ENCODE results near the gene SNX33.

Gene SNX33

GRCh38 chr15:75654201-75654907 lies 6.6 kb downstream of the SNX33 start:
- ChIA-PET CTCF (interaction anchor here (0.6 to 1.4 kb wide), 3 partner anchors 10 to 32 kb away, joined by 3 to 4 read pairs (median 4); no protein-coding TSS in a partner anchor), POLR2A (no interaction called here)

GRCh38 chr15:75655931-75656330 lies 8.2 kb downstream of the SNX33 start:
- ChIA-PET POLR2A (no interaction called here), CTCF (no interaction called here)
- no peak for TF ChIP-seq CTCF (IDR thresholded peaks at IDR 0.05; ENCODE audit: control extremely low read depth, extremely low read depth, low read depth, missing control alignments)
- DNase-seq (ENCODE audit: extremely low spot score): no peak

More at GRCh38 chr15:75654201-75654907, 6.6 kb downstream of the SNX33 start:
- DNase-seq (ENCODE audit: extremely low spot score): no peak
- no peak for TF ChIP-seq CTCF (IDR thresholded peaks at IDR 0.05; ENCODE audit: control extremely low read depth, extremely low read depth, low read depth, missing control alignments)

- no peak for DNase-seq (ENCODE audit: extremely low spot score)
- ChIA-PET CTCF (no interaction called here), POLR2A (no interaction called here)
- no peak for TF ChIP-seq CTCF (IDR thresholded peaks at IDR 0.05; ENCODE audit: control extremely low read depth, extremely low read depth, low read depth, missing control alignments)
These were observed 8.6 kb downstream of the SNX33 start for GRCh38 chr15:75656331-75656730.

- no peak for DNase-seq (ENCODE audit: extremely low spot score)
- no peak for TF ChIP-seq CTCF (IDR thresholded peaks at IDR 0.05; ENCODE audit: control extremely low read depth, extremely low read depth, low read depth, missing control alignments)
- POLR2A ChIA-PET: no interaction called here
- CTCF ChIA-PET: no interaction called here
These were observed 9.1 kb downstream of the SNX33 start for GRCh38 chr15:75656813-75657212.

- DNase-seq (ENCODE audit: extremely low spot score): no peak
- CTCF ChIA-PET: interaction anchor here (0.8 kb wide), 1 partner anchor 292 kb away, joined by 3 read pairs; no protein-coding TSS in a partner anchor
- POLR2A ChIA-PET: no interaction called here
- no peak for TF ChIP-seq CTCF (IDR thresholded peaks at IDR 0.05; ENCODE audit: control extremely low read depth, extremely low read depth, low read depth, missing control alignments)
These were observed 11.5 kb downstream of the SNX33 start for GRCh38 chr15:75659141-75659771.

GRCh38 chr15:75659928-75660645 lies 12.4 kb downstream of the SNX33 start:
- ChIA-PET POLR2A (no interaction called here), CTCF (interaction anchor here (1.6 kb wide), 1 partner anchor 18 kb away, joined by 3 read pairs; no protein-coding TSS in a partner anchor)
- TF ChIP-seq CTCF (IDR thresholded peaks at IDR 0.05; ENCODE audit: control extremely low read depth, extremely low read depth, low read depth, missing control alignments): no peak
- no peak for DNase-seq (ENCODE audit: extremely low spot score)

Data from GM10248 (cell line).